ENCODE measurements around the gene ACADM. TPM values are rescaled to one million over a fixed set of nuclear protein-coding genes. Genes with fewer than 3 reads are reported as not detected.
"Not testable (repeated sequence)": the region's sequence is repeated elsewhere in the genome, so short reads cannot be mapped to it uniquely, and the experiment has no call there.

ACADM gene
- total RNA-seq, 1 donor from 2014 or later, result 47.0 TPM

- DNase-seq, result no peak
Observed at GRCh38 chr1:75796376-75797272, 72.1 kb downstream of the ACADM start, which contains the start of gene MSH4. Gene MSH4 (plus strand): TSS chr1:75796882. CDS start chr1:75796986, 104 bp downstream.

GRCh38 chr1:75797273-75797588 is 72.7 kb downstream of the ACADM start:
- no peak for DNase-seq

GRCh38 chr1:75797606-75798216 is 73.2 kb downstream of the ACADM start:
- no peak for DNase-seq

GRCh38 chr1:75801480-75801879 is 77.0 kb downstream of the ACADM start:
- DNase-seq, result not testable (repeated sequence)

GRCh38 chr1:75808921-75809320 is 84.4 kb downstream of the ACADM start:
- no peak for DNase-seq

- not testable (repeated sequence) for DNase-seq
Observed at GRCh38 chr1:75810113-75810512, 85.6 kb downstream of the ACADM start.

GRCh38 chr1:75811211-75811981 is 86.9 kb downstream of the ACADM start:
- no peak for DNase-seq

GRCh38 chr1:75812065-75812464 is 87.6 kb downstream of the ACADM start:
- no peak for DNase-seq

Other genes with a start within 250 kb of the ACADM start
- gene SLC44A5, start 113.6 kb upstream of the ACADM start, total RNA-seq, result 1.7 TPM in 2 replicates
- gene RABGGTB, start 61.5 kb downstream of the ACADM start, total RNA-seq, result 76.0 and 79.6 TPM in 2 replicates
- gene MSH4, start 72.2 kb downstream of the ACADM start, total RNA-seq, result 0.14 and 0.34 TPM in 2 replicates
- not detected in 2 replicates for gene ASB17, start 207.7 kb downstream of the ACADM start, total RNA-seq

All from dermis blood vessel endothelial cell (primary cell).